ENCODE data around the gene GSDMA. TPM values are rescaled to one million over a fixed set of nuclear protein-coding genes. Genes with fewer than 3 reads are reported as not detected.

Gene GSDMA
- total RNA-seq, 1 donor from 2014 or later: 0.26 TPM

GRCh38 chr17:39970157-39970692, 7.4 kb downstream of the GSDMA start:
- no peak for TF ChIP-seq CTCF (IDR thresholded peaks at IDR 0.05; ENCODE audit: insufficient read depth, low read length, severe bottlenecking)
- Histone ChIP-seq H3K4me3 (ENCODE audit: low read depth, low read length) (no peak overlapping the region), H3K36me3 (ENCODE audit: control insufficient read depth, insufficient read depth, low read length) (no peaks in the 10 kb centered on the region), H3K27me3 (ENCODE audit: control insufficient read depth, insufficient read depth, low read length) (peaks cover 2% of the 10 kb centered on the region)
- DNase-seq (ENCODE audit: low read depth) (no peak), FAIRE-seq (peak; percentile 47)

- Histone ChIP-seq H3K36me3 (ENCODE audit: control insufficient read depth, insufficient read depth, low read length) (no peaks in the 10 kb centered on the region), H3K4me3 (ENCODE audit: low read depth, low read length) (no peak overlapping the region), H3K27me3 (ENCODE audit: control insufficient read depth, insufficient read depth, low read length) (peaks cover 2% of the 10 kb centered on the region)
- DNase-seq (ENCODE audit: low read depth) (no peak), FAIRE-seq (no peak)
- TF ChIP-seq CTCF (IDR thresholded peaks at IDR 0.05; ENCODE audit: insufficient read depth, low read length, severe bottlenecking): no peak
Observed at GRCh38 chr17:39971076-39971603, 8.3 kb downstream of the GSDMA start.

- FAIRE-seq (no peak), DNase-seq (ENCODE audit: low read depth) (no peak)
- H3K36me3 ChIP-seq (ENCODE audit: control insufficient read depth, insufficient read depth, low read length): no peaks in the 10 kb centered on the region
- TF ChIP-seq CTCF (IDR thresholded peaks at IDR 0.05; ENCODE audit: insufficient read depth, low read length, severe bottlenecking): no peak
- no peak overlapping the region for H3K4me3 ChIP-seq (ENCODE audit: low read depth, low read length)
- H3K27me3 ChIP-seq (ENCODE audit: control insufficient read depth, insufficient read depth, low read length): peaks cover 2% of the 10 kb centered on the region
Observed at GRCh38 chr17:39972271-39972670, 9.5 kb downstream of the GSDMA start.

- Histone ChIP-seq H3K36me3 (ENCODE audit: control insufficient read depth, insufficient read depth, low read length) (no peaks in the 10 kb centered on the region), H3K27me3 (ENCODE audit: control insufficient read depth, insufficient read depth, low read length) (peaks cover 2% of the 10 kb centered on the region), H3K4me3 (ENCODE audit: low read depth, low read length) (no peak overlapping the region)
- DNase-seq (ENCODE audit: low read depth) (peak; percentile 71), FAIRE-seq (no peak)
- TF ChIP-seq CTCF (IDR thresholded peaks at IDR 0.05; ENCODE audit: insufficient read depth, low read length, severe bottlenecking): no peak
Observed at GRCh38 chr17:39973496-39973895, 10.7 kb downstream of the GSDMA start.

- no peak overlapping the region for H3K4me3 ChIP-seq (ENCODE audit: low read depth, low read length)
- H3K36me3 ChIP-seq (ENCODE audit: control insufficient read depth, insufficient read depth, low read length): no peaks in the 10 kb centered on the region
- FAIRE-seq: no peak
- peaks cover 2% of the 10 kb centered on the region for H3K27me3 ChIP-seq (ENCODE audit: control insufficient read depth, insufficient read depth, low read length)
- TF ChIP-seq CTCF (IDR thresholded peaks at IDR 0.05; ENCODE audit: insufficient read depth, low read length, severe bottlenecking): no peak
- no peak for DNase-seq (ENCODE audit: low read depth)
Observed at GRCh38 chr17:39974433-39974832, 11.6 kb downstream of the GSDMA start.

- FAIRE-seq: no peak
Observed at GRCh38 chr17:39975801-39976200, 13.0 kb downstream of the GSDMA start.

More at GRCh38 chr17:39975801-39976200, 13.0 kb downstream of the GSDMA start:
- peaks cover 2% of the 10 kb centered on the region for H3K27me3 ChIP-seq (ENCODE audit: control insufficient read depth, insufficient read depth, low read length)
- no peaks in the 10 kb centered on the region for H3K36me3 ChIP-seq (ENCODE audit: control insufficient read depth, insufficient read depth, low read length)
- DNase-seq (ENCODE audit: low read depth): no peak
- no peak for TF ChIP-seq CTCF (IDR thresholded peaks at IDR 0.05; ENCODE audit: insufficient read depth, low read length, severe bottlenecking)
- no peak overlapping the region for H3K4me3 ChIP-seq (ENCODE audit: low read depth, low read length)

All from bronchial epithelial cell (primary cell).